ENCODE results near the gene PLK4.

- TF ChIP-seq GABPA (IDR thresholded peaks at IDR 0.05; ENCODE audit: low read depth), result no peak
- TF ChIP-seq POLR2AphosphoS5 (IDR thresholded peaks at IDR 0.05; ENCODE audit: low read depth), result no peak
Measured at GRCh38 chr4:127896069-127896468, 15.4 kb downstream of the PLK4 start.

Measured in HL-60 (cell line).